GOT3 (cell line): ENCODE measurements around the gene EMD.
"Not testable (repeated sequence)": the region's sequence is repeated elsewhere in the genome, so short reads cannot be mapped to it uniquely, and the experiment has no call there.

ENCODE experiments used
- DNase-seq: peaks from one replicate; lab custom pipeline; 2025; ENCODE audit warnings: mixed read lengths; lab: John Stamatoyannopoulos, UW

EMD gene

DNA sequence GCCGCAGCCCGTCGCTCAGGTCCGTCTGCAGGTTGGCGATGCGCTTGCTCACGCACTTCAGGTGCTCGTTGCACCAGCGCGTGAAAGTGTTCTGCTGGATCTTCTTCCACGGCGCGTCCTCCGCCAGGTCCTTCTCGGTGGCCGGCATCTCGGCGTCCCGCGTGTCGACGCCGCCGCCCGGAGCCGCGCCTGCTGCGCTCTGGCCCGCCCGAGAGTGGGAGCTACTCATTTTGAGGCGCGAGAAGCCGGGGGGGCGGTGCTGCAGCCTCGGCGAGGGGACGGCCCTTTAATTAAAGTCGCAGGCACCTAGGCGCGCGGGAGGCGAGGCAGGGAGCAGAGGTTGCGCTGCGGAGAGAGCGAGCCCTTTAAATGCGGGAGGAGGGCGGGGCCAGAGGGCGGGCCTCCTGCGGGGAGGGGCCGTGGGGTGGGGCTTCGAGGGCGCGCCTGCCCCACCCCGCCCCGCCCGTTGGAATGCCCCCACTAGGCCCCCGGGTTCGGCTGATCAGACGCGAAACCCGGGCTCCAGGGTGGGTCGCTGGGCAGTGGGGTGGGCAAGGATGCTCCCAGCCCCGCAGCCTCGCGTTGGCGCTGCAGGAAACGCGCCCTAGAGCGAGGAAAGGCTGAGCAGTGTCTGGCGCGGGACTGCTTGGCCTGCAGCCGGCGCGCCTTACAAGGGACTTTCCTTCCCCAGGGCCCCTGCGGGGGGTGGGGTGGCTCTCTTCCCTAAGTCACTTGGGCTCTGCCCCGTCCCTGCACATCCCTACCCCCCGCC is 7.9 kb upstream of the EMD start:
- DNase-seq, result peak; percentile 75

- no peak for DNase-seq
Measured at GRCh38 chrX:154371789-154372300, 7.2 kb upstream of the EMD start.

GRCh38 chrX:154372612-154373022 is 6.5 kb upstream of the EMD start:
- no peak for DNase-seq

GRCh38 chrX:154373340-154374306 is 5.5 kb upstream of the EMD start:
- no peak for DNase-seq

DNA sequence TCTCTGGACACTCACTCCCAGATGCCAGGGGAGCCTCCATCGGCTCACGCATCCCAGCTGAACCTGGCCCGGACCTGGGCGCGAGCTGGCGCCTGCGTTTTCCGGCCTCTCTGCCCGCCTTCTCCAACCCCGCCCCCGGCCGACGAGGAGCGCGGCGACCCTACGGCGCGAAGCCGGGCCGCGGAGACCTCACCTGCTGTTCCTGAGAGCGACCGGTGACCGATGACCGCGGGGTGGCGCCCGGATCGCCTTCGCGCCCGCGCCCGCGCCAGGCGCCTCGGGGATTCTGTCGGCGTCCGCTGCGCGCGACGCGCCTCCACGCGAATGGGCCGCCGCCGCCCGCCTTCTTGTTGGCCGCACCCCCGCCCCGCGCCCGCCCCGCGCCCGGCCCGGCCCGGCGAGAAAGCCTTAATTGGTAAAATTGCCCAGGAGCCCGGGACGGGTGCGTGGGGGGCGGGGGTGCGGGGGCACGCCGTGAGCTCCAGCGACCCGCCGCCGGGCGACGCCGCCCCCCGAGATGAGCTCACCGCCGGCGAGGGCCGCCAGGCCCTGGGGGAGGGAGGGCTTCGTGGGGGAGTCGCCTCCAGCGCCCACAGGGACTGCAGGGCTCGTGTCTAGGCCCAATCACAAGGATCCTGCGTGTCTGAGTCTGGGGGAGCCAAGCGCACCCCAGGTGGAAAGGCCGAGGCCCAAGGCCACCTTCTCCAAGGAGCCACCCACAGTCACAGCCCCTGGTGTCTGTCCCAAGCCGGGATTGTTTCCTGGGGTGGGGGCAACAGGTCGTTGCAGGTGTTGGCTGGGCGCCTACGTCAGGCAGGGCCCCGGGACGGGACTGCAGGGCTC is 4.6 kb upstream of the EMD start, which contains the start of gene FLNA:
FLNA (minus strand) TSS at position 322 of the 843 bp plus-strand sequence. CDS start 3,389 bp downstream, outside the sequence.
- DNase-seq, result no peak

GRCh38 chrX:154375156-154375504 is 4.0 kb upstream of the EMD start:
- no peak for DNase-seq

DNA sequence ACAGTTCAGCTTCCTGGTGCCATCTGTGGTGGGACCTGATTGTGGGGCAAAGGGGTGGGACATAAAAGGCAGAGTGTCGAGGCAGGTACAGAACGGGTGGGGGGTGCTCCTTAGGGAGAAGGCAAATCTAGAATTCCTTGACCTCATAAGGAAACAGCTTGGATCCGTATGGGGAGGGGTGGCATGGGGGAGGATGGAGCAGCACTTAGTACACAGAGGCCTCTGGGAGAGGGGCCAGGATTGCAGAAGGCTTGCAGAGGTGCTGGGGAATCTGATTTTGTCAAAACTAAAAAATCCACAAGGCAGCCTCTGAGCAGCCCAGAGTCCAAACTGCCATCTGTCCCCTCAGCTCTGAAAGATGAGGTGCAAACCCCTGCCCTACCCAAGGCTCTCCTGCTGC is 2.3 kb upstream of the EMD start:
- DNase-seq, result no peak

- DNase-seq, result no peak
Measured at GRCh38 chrX:154378059-154378798, 866 bp upstream of the EMD start.

- DNase-seq, result no peak
Measured at GRCh38 chrX:154379569-154379951, 465 bp downstream of the EMD start.

DNA sequence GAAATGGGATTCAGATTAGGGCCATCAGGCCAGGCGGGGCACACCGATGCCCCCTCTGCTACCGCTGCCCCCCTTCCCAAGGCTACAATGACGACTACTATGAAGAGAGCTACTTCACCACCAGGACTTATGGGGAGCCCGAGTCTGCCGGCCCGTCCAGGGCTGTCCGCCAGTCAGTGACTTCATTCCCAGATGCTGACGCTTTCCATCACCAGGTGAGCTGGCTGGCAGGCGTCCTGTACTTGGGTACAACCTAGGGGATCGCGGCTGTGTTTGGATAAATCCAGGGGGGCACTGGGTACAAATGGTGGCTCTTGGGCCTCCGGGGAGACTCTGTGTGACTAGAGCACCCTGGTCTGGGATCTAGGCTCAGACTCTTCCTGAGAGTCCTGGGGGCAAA is 1.1 kb downstream of the EMD start:
- DNase-seq, result no peak

DNA sequence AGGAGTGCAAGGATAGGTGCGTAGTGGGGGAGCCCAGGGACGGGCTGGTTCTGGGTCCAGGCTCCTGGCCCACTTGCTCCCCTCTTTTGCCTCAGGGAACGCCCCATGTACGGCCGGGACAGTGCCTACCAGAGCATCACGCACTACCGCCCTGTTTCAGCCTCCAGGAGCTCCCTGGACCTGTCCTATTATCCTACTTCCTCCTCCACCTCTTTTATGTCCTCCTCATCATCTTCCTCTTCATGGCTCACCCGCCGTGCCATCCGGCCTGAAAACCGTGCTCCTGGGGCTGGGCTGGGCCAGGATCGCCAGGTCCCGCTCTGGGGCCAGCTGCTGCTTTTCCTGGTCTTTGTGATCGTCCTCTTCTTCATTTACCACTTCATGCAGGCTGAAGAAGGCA is 1.7 kb downstream of the EMD start:
- no peak for DNase-seq

DNA sequence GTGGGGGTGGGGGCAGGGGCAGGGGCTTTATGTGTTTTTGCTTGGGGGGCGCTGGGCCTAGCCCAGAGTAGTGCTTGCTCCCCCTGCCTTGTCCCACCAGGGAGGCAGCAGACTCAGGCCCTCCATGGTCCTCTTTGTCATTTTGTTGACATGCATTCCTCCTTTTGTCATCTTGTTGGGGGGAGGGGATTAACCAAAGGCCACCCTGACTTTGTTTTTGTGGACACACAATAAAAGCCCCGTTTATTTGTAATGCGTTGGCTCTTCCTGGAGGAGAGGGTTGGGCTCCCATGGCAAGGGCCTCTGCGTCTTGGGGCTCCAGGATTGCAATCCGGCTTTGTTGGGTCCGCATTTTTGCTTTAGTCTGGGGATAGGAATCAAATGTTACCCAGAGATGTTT is 2.2 kb downstream of the EMD start:
- no peak for DNase-seq

DNA sequence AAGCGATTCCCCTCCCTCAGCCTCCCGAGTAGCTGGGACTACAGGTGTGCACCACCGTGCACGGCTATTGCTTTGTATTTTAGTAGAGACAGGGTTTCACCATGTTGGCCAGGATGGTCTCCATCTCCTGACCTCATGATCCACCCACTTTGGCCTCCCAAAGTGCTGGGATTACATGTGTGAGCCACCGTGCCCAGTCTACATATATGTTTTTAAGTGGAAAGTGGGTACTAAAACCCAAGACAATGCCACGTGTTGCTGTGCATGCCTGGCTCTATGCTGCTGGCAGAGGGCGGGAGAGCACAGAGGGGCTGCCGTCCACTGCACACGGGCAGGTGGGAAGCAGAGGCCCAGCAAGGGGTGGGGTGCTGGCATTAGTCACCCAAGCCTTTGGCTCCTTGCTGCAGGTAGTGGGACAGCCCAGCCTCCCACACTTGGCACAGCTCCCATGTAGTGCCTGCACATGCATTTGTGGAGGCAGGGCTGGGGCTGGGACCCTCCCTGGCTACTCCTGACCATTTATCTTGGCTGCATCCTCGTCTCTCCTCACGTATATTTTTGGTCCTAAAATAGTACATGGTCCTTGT is 3.5 kb downstream of the EMD start:
- DNase-seq, result no peak

- no peak for DNase-seq
Measured at GRCh38 chrX:154383359-154384283, 4.5 kb downstream of the EMD start.

DNA sequence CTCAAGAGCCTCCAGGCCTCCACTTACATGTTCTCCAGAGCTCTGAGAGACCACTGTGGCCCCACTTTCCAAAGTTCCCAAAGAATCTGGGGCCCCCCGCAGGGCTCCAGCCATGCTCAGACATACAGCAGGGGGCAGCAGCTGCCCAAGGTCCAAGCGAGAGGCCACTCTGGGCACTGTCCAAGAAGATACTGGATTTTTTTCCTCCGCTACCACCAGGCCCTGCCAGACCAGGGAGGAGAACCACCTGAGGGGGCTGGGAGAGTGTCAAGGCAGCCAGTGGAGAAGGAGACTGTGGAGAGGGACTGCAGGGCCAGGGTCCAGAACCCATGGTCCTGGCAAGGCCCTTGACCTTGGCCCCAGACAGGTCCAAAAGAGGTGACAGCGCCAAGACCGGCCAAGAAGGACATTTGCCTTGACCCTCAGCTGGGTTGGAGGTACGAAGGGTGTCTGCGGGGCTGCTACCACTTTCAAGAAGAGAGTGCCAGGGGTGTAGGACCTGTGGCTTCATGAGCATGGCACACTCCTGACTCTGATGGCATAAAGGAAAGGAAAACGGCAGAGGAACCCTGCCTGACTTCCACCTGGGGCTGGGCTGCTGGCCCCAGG is 5.3 kb downstream of the EMD start:
- DNase-seq, result no peak

GRCh38 chrX:154388094-154388493 is 9.0 kb downstream of the EMD start:
- not testable (repeated sequence) for DNase-seq

GRCh38 chrX:154388649-154389048 is 9.6 kb downstream of the EMD start:
- not testable (repeated sequence) for DNase-seq

- not testable (repeated sequence) for DNase-seq
Measured at GRCh38 chrX:154389812-154390747, 11.0 kb downstream of the EMD start.
